Stimulated activated CD4-positive, alpha-beta T cell treated with anti-CD3 and anti-CD28 coated beads, Interleukin-1b, Interleukin-23, amount 100 ng/mL, for 48 hours (primary cell): ENCODE results near the gene CAP2.

ENCODE experiments used
- DNase-seq: peaks from one replicate; pipeline ENCODE4 v3.0.0-alpha.2; 2020

The CAP2 gene

GRCh38 chr6:17477356-17477755 is 84.0 kb downstream of the CAP2 start:
- DNase-seq = no peak

DNA sequence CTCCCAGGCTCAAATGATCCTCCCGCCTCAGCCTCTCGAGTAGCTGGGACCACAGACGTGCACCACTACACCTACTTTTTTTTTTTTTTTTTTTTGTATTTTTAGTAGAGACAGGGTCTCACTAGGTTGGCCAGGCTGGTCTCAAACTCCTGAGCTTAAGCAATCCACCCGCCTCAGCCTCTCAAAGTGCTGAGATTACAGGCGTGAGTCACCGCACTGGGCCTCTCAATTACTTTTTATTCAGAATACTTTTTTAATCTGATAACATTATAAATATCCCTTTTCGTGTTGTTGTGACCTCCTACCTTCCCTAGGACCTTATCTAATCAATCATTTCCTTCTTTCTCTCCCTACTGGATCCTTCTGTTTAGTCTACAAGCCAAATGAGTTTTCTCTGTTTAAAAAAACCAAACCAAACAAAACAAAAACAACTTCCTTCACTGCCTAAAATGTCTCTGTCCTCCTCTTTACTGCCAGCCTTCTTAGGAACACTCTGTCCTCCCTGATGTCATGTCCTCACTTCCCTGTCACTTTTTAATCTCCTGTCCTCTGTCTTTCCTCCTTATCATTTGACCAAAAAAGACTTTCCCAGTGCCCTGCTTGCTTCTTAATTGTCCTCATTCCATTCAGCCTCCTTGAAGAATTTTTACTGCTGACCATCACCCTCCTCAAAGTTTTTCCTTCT is 85.0 kb downstream of the CAP2 start:
- no peak for DNase-seq

GRCh38 chr6:17478946-17479345 is 85.6 kb downstream of the CAP2 start:
- no peak for DNase-seq

DNA sequence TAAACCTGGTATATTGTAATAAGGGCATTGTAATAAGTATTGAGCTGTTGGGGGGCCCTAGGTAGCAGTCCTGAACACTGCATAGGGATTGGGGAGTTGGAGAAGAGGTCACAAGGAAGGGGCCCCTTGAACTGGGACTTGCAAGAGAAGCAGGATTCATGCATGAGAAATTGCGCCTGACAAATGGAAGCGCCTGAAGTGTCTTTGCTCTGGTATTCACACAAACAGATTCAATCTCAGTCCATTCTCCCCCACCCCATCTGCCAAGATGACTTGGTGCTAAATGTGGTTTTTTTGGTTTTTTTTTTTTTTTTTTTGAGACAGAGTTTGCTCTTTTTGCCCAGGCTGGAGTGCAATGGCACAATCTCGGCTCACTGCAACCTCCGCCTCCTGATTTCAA is 87.1 kb downstream of the CAP2 start:
- DNase-seq = no peak

DNA sequence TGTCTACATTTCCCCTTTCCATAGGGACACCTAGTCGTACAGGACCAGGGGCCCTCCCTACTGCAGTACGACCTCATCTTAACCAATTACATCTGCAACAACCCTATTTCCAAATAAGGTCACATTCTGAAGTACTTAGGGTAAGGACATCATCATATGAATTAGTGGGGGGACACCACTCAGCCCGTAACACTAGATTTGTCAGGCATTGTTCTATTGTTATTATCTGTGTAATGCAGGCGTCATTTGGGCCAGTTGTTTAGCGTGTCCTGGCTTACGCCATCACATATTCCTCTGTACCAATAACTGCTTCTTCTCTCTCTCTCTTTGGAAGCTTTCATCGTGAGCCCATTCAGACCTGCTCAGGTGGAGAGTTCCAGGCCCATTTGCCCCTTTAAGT is 89.3 kb downstream of the CAP2 start:
- no peak for DNase-seq

GRCh38 chr6:17483391-17484016 is 90.1 kb downstream of the CAP2 start:
- no peak for DNase-seq

DNA sequence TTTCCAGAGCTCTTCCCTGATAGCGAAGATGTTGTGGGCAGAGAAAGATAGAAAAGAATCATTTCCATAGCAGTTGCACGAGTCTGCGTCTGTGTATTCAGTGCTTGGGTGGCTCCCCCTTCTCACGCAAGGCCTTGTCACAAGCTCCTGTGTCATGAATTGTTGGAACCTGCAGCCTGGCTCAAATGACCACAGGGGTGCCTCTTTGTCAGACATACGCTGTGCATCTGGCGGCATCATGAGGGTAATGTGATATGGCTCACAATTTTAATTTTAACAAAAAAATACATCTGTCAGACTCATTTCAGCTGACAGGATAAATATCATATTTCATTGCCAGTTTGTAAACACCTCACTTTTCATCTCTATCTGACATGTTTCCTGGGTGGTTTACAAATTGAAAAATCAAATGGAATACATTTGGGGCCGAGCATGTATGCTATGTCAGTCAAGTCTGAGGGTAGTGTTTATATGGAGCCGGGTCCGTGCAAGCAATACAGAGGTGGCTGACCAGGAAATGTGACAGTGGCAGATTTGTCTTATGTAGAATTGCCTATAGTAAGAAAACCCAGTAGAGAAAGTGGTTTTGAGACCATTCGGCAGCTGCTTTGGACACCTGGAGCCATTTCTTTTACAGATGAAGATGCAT is 90.9 kb downstream of the CAP2 start:
- no peak for DNase-seq

- no peak for DNase-seq
Observed at GRCh38 chr6:17485181-17485580, 91.8 kb downstream of the CAP2 start.

DNA sequence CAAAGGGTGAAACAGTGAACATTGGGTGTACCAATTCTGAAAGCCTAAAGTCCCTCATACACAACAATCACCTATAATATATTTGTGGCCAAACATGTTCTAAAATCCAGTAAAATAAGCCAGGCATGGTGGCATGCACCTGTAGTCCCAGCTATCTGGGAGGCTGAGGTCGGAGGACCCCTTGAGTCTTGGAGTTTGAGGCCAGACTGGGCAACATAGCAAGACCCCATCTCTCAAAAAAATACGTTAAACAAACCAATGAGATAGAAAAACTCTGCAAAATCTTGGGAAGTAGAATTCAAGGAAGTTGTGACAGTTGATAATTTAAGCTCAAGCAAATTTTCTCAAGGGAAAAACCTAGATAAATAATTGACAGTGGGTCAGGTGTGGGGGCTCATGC is 92.6 kb downstream of the CAP2 start:
- DNase-seq = no peak

- DNase-seq = no peak
Observed at GRCh38 chr6:17486680-17487079, 93.3 kb downstream of the CAP2 start.

GRCh38 chr6:17490724-17491123 is 97.3 kb downstream of the CAP2 start:
- no peak for DNase-seq

- no peak for DNase-seq
Observed at GRCh38 chr6:17491416-17492142, 98.2 kb downstream of the CAP2 start.

GRCh38 chr6:17492350-17492749 is 99.0 kb downstream of the CAP2 start:
- DNase-seq = no peak

- no peak for DNase-seq
Observed at GRCh38 chr6:17493286-17493685, 99.9 kb downstream of the CAP2 start.

- DNase-seq = no peak
Observed at GRCh38 chr6:17494177-17494576, 100.8 kb downstream of the CAP2 start.

DNA sequence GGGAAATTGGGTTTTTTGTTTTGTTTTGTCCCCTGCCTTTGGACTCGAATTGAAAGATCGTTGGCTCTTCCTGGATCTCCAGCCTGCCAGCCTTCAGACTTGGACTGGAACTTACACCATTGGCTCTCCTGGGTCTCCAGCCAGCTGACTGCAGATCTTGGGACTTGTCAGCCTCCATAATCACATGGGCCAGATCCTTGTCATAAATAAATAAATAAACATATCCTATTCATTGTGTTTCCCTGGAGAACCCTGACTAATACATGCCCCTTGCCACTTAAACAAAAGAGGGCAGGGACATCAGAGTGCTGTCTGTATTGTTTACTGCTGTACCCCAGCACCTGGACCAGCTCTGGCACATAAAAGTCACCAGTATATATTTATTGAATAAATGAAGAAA is 101.5 kb downstream of the CAP2 start:
- DNase-seq = no peak

- no peak for DNase-seq
Observed at GRCh38 chr6:17497535-17498095, 104.2 kb downstream of the CAP2 start.

DNA sequence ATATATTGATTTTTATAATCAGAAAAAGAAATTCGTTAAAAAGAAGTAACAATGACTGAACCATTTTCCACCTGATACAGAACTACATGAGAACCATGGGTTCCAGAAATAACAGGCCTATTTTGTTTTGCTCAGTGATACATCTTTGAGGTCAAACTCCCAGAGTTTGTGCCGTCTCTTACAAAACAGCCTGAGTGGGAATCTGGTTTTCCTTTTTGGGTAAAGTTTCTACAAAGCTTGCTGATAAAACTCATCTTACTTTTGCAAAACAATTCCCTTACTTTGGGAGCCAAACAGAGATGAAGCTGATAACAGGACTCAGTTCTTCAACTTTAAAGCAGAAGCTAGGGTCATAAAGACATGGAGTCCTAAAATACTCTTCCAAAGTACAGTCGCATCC is 108.0 kb downstream of the CAP2 start:
- no peak for DNase-seq

- no peak for DNase-seq
Observed at GRCh38 chr6:17501982-17502704, 108.7 kb downstream of the CAP2 start.

DNA sequence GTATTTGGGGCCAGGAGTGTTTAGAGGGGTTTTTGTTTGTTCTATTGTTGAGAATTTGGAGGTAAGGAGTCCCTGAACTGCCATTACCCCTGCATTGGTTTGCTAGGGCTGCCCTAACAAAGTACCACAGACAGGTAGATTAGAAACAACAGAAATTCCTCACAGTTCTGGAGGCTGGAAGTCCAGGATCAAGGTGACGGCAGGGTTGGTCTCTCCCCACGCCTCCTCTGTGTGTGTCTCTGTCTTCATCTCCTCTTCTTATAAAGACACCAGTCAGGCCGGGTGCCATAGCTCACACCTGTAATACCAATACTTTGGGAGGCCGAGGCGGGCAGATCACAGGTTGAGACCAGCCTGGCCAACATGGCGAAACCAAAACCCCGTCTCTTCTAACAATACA is 109.7 kb downstream of the CAP2 start:
- no peak for DNase-seq

DNA sequence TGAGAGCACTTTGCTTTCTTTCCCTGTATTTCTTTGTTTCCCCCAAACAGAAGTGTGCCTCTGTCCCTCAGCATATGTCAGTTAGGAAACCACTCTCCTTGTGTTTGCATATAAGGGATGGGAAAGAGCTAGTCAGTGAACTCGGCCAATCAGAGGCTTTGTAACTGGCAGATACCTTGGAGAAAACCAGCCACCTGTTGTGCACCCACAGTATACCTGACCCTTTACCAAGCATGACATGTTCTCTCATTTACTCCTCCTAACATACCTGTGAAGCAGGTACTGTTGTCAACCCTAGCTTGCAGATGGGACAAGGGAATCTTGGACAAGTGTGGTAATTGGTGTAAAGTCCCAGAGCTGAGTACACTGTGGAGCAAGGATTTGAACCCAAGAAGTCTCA is 110.6 kb downstream of the CAP2 start:
- no peak for DNase-seq

GRCh38 chr6:17505062-17505476 is 111.7 kb downstream of the CAP2 start:
- DNase-seq = no peak

GRCh38 chr6:17505767-17506280 is 112.4 kb downstream of the CAP2 start:
- DNase-seq = no peak
